ENCODE data around the gene SDF2.
"Not testable (repeated sequence)": the region's sequence is repeated elsewhere in the genome, so short reads cannot be mapped to it uniquely, and the experiment has no call there.

The SDF2 gene

GRCh38 chr17:28682655-28683054 lies 20.9 kb upstream of the SDF2 start:
- ATAC-seq: no peak

GRCh38 chr17:28675980-28676379 lies 14.3 kb upstream of the SDF2 start:
- no peak for ATAC-seq

GRCh38 chr17:28675490-28675889 lies 13.8 kb upstream of the SDF2 start:
- ATAC-seq: no peak

- no peak for ATAC-seq
Measured at GRCh38 chr17:28669918-28670317, 8.2 kb upstream of the SDF2 start.

DNA sequence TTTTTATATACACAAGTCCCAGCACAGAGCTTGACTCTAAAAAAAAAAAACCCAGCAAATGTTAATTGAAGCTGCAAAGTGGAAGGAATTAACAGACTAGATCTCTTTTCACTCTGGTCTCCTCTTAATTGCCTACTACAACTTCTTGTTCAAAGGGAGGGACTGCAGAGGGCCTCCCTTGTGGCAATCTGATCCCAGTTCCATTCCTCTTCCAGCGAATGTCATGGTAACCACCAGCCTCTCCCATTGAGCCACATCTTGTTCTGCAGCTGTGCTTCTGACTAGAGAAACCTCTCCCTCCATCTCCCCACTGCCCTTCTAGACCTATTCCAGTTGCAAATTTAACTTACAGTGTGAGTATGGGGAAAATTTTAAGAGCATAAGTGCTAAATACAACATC lies 6.2 kb upstream of the SDF2 start:
- no peak for ATAC-seq

DNA sequence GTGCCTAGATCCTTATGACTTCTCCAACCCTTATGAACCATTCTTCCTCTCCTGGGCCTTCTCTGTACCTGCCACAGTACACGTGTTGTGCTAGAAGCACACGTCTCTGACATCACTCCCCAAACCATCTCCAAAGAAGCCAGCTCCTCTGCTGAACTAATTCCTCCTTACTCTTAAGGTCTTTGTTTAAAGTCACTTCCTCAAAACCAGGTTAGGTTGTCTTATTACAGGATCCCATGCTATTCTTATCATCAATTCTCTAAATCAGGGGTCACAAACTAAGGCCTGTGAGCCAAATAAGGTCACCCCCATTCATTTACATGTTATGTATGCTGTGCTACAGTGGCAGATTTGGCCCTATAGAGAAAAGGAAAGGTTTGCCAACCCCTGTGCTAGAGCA lies 4.3 kb upstream of the SDF2 start:
- ATAC-seq: no peak

DNA sequence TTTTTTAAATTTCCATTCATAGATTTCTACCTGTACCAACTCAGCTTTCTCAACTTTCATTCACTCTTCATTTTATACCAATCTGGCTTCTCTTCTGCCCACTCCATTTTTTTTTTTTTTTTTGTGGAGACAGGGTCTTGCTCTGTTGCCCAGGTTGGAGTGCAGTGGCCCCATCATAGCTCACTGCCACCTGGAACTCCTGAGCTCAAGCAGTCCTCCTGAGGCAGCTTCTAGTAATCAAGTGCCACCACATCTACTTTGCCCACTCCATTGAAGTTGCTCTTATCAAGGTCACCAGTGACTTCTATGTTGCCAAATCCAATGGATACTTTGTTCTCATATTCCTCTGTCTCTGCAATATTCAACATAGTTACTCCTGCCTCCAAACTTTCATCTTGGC lies 2.0 kb upstream of the SDF2 start:
- ATAC-seq: no peak

DNA sequence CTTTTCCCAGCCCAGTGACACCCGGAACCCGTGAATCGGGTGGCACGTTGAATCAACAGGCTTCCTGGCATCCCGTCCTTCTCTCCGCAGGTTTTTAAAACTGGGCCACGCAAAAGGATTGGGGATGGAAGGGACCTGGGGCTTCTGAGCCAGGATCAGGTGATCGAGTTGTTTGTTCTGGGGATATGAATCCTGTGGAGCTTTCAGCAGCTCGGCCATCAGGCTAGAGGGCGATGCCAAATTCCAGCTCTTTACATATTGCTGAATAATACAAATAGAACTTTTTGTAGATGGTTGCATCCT lies 772 bp upstream of the SDF2 start:
- ATAC-seq: no peak

- not testable (repeated sequence) for ATAC-seq
Measured at GRCh38 chr17:28659497-28659881, 2.2 kb downstream of the SDF2 start.

GRCh38 chr17:28658766-28659496 lies 2.8 kb downstream of the SDF2 start:
- ATAC-seq: not testable (repeated sequence)

- ATAC-seq: not testable (repeated sequence)
Measured at GRCh38 chr17:28658342-28658741, 3.4 kb downstream of the SDF2 start.

GRCh38 chr17:28657756-28658155 lies 4.0 kb downstream of the SDF2 start:
- ATAC-seq: no peak

- no peak for ATAC-seq
Measured at GRCh38 chr17:28655160-28655559, 6.5 kb downstream of the SDF2 start.

GRCh38 chr17:28648698-28649097 lies 13.0 kb downstream of the SDF2 start:
- no peak for ATAC-seq

DNA sequence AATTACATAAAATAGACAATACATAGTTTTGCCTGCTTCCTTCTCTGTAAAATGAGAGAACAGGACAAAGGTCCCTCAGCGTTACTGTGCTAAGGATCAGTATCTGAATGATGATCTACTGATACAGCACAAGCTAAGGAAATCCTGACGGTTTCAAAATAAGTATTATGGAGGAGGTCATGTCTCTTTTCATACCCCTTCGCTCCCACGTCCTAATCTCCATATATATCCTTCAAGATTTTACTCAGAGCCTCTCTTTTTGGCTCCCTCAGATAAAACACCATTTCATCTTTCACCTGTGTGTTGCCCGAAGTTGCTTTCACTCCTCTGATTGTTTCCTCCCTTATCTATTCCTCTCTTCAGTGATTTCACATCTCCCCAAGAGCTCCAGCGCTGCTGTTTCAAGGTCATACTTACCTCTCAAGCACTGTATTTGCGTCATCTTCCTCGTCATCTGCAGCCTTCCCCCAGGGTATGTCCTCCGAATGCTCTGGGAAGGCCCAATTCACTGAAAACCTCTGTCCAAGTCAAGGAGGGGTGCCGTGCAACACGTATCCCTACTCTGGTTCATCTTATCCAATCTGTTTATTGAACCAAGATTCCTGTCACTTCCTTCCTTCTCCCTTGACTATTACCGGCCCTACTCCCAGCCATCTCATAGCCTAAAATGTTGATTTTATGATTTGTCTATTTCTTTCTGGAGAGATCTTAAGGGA lies 15.5 kb downstream of the SDF2 start:
- ATAC-seq: no peak

DNA sequence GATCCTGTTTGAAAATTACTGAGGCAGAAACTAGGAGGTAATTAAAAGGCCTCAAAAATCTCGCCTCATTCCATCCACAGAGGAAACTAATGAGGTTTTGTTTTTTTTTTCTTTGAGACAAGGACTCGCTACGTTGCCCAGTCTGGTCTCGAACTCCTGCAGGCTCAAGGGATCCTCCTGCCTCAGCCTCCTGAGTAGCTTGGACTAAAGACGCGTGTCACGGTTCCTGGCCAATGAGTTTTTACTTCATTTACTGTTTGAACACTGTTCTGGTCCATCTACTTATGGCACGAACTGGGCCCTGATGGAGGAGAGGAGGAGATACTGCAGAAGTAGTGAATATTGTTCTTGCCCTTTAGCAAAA lies 16.1 kb downstream of the SDF2 start:
- no peak for ATAC-seq

- ATAC-seq: peak; percentile 98 to 99
Measured at GRCh38 chr17:28644787-28645575, 16.7 kb downstream of the SDF2 start, which contains the start of gene BLTP2. Gene BLTP2 (minus strand): TSS chr17:28645158. CDS start chr17:28645056, 102 bp downstream.

- no peak for ATAC-seq
Measured at GRCh38 chr17:28643983-28644786, 17.5 kb downstream of the SDF2 start.

DNA sequence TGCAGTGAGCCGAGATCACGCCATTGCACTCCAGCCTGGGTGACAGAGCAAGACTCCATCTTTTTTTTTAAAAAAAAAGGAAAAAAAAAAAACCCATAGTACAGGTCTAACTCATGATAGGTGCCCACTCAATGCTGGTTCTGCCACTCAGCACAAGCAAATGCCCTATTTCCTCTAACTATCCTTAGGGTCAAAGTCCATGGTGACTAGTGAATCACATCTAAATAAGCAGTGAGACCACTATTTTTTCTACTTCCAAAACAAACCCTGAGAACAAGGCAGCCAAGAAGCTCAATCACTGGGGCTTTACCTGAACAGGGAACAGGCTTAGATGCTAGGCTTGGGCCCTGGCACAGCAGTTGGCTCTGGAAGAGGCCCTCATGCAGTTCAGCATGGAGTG lies 20.1 kb downstream of the SDF2 start:
- ATAC-seq: no peak

GRCh38 chr17:28635506-28635905 lies 26.2 kb downstream of the SDF2 start:
- no peak for ATAC-seq

- no peak for ATAC-seq
Measured at GRCh38 chr17:28634206-28634865, 27.4 kb downstream of the SDF2 start.

DNA sequence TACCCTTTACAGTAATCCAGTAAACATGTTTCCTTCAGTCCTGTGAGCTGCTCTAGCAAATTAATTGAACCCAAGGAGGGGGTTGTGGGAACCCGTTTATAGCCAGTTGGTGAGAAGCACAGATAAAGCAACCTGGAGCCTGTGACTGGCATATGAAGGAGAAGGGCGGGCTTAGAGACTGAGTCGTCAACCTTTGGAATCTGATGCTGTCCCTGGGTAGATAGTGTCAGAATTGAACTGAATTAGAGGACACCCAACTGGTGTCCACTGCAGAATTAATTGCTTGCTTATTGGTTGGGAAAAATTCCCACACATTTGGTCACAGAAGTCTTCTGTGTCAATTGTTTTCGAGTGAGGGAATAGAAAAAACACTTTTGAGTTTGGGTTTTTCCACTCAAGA lies 34.9 kb downstream of the SDF2 start:
- no peak for ATAC-seq
